GM21515 (cell line): ENCODE measurements around the gene PITX2.

Experiments
- ATAC-seq: cut with Tn5 transposase; IDR thresholded peaks from one replicate; pipeline ENCODE4 v1.9.1; 2021; ENCODE audit not compliant: unreplicated experiment

The PITX2 gene

GRCh38 chr4:110636680-110637407, 14.0 kb upstream of the PITX2 start:
- ATAC-seq = no peak

- ATAC-seq = no peak
Measured at GRCh38 chr4:110636171-110636679, 13.3 kb upstream of the PITX2 start.

- no peak for ATAC-seq
Measured at GRCh38 chr4:110635163-110635865, 12.4 kb upstream of the PITX2 start.

GRCh38 chr4:110634350-110635162, 11.7 kb upstream of the PITX2 start:
- no peak for ATAC-seq

- ATAC-seq = no peak
Measured at GRCh38 chr4:110633358-110634341, 10.8 kb upstream of the PITX2 start.

GRCh38 chr4:110632506-110633357, 9.9 kb upstream of the PITX2 start:
- no peak for ATAC-seq

- ATAC-seq = peak; percentile 98
Measured at GRCh38 chr4:110631584-110632505, 9.0 kb upstream of the PITX2 start.

GRCh38 chr4:110630688-110631402, 8.0 kb upstream of the PITX2 start:
- ATAC-seq = no peak

- no peak for ATAC-seq
Measured at GRCh38 chr4:110629780-110630687, 7.2 kb upstream of the PITX2 start.

- ATAC-seq = no peak
Measured at GRCh38 chr4:110629214-110629754, 6.4 kb upstream of the PITX2 start.

GRCh38 chr4:110628663-110629213, 5.9 kb upstream of the PITX2 start:
- no peak for ATAC-seq

- ATAC-seq = no peak
Measured at GRCh38 chr4:110627977-110628662, 5.2 kb upstream of the PITX2 start.

- ATAC-seq = no peak
Measured at GRCh38 chr4:110626532-110627153, 3.8 kb upstream of the PITX2 start.

GRCh38 chr4:110625576-110626257, 2.8 kb upstream of the PITX2 start:
- no peak for ATAC-seq
